Astrocyte of the cerebellum (primary cell): ENCODE measurements around the gene UEVLD.

Experiments
- DNase-seq: peaks from one replicate; pipeline ENCODE4 v3.0.0-alpha.2; 2011; ENCODE audit warnings: low read depth
- H3K4me3 ChIP-seq: 2 replicates; pipeline ENCODE4 v1.5.1; 2011; ENCODE audit warnings: mild to moderate bottlenecking, low read depth, low read length, moderate library complexity
- in situ Hi-C: cut with HindIII; loops from 2 replicates; pipeline ENCODE4 v1.10.0; 2017; ENCODE audit warnings: low sequenced_read_pairs
- TF ChIP-seq, protein P1 (sequence below): IDR thresholded peaks from 2 replicates; pipeline ENCODE4 v1.5.1; 2012; ENCODE audit warnings: low read length, low read depth, moderate library complexity, mild to moderate bottlenecking; ENCODE audit errors: missing control alignments

Gene UEVLD

DNA sequence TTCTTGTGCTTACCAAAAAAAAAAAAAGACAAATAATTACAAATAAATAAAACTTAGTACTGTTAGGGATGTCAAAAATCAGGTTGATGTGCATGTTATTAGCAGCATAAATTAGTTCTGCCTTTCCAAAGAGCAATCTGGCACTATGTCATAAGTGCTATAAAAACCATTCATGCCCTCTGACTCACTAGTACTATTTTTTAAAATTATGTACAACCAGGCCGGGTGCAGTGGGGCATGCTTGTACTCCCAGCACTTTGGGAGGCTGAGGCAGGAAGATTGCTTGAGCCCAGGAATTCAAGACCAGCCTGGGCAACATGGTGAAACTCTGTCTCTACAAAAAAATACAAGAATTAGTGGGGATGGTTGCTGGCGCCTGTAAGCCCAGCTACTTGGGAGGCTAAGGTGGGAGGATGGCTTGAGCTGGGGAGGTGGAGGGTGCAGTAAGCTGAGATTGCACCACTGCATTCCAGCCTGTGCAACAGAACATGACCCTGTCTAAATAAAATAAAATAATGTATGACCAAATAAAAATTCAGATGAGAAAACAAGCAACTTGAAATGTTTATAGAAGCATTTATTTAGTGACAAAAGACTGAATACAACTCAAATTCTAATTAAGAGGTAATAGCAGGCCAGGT is 25.3 kb downstream of the UEVLD start:
- DNase-seq: no peak
- no peak overlapping the region for H3K4me3 ChIP-seq
- in situ Hi-C loops: no loop called here
- TF ChIP-seq, protein P1, sequence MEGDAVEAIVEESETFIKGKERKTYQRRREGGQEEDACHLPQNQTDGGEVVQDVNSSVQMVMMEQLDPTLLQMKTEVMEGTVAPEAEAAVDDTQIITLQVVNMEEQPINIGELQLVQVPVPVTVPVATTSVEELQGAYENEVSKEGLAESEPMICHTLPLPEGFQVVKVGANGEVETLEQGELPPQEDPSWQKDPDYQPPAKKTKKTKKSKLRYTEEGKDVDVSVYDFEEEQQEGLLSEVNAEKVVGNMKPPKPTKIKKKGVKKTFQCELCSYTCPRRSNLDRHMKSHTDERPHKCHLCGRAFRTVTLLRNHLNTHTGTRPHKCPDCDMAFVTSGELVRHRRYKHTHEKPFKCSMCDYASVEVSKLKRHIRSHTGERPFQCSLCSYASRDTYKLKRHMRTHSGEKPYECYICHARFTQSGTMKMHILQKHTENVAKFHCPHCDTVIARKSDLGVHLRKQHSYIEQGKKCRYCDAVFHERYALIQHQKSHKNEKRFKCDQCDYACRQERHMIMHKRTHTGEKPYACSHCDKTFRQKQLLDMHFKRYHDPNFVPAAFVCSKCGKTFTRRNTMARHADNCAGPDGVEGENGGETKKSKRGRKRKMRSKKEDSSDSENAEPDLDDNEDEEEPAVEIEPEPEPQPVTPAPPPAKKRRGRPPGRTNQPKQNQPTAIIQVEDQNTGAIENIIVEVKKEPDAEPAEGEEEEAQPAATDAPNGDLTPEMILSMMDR: no peak

DNA sequence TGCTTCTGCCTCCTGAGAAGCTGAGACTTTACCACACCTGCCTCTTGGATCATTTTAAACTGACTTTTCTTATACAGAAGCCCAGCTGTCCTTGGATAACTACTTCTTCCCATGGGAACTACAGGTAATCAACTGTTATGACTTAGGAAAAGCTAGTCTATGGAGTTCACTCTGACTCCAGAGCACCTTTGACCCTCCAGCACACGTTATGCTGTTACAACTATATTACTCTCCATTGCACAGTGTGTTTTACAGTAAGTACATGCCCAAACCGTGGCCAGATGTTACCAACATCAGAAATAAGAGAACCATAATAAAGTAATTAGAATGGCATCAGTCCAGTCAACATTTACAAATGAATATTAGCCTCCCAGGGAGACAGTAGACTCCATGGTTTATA is 40.5 kb downstream of the UEVLD start:
- TF ChIP-seq, protein P1: no peak
- H3K4me3 ChIP-seq: no peak overlapping the region
- no peak for DNase-seq
- in situ Hi-C loops: no loop called here

DNA sequence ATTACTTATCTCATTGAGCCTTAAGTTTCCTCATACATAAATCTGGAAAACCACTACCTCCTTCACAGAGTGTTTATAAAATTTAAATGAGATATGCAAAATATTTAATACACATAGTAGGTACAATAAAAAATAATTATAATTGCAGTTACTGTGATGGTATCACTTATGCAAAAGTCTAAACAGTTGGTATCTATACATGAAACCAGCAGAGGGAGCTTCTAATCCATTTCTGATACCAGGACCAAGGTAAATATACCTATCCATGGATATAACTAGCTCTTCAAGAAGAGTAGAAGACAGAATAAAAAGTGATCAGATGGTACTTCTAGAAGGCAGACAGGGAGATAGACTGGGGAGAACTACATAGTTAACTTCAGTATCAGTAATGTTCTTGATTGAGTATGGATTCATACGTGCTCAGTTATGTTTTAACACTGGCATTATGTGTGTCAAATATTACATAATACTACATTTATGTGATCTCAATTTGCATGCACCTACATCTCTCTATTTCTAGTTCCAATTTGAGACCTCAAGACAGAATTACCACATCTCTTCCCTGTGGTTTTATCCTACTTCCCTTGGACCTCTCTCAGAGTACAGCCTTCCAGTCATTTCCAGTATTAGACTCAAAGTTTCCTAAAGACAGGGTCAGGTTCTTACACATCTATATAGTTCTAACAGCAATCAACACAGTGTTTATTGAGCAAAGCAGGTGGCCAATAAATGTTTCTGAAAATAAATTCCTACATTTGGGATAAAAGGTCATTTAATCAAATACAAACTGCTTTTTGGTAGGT is 48.1 kb downstream of the UEVLD start:
- in situ Hi-C loops: no loop called here
- no peak overlapping the region for H3K4me3 ChIP-seq
- TF ChIP-seq, protein P1: peak; percentile 36
- DNase-seq: no peak

GRCh38 chr11:18536209-18536608 is 52.3 kb downstream of the UEVLD start:
- DNase-seq: no peak
- in situ Hi-C loops: no loop called here

GRCh38 chr11:18534245-18534644 is 54.3 kb downstream of the UEVLD start:
- TF ChIP-seq, protein P1: no peak
- no peak overlapping the region for H3K4me3 ChIP-seq
- no peak for DNase-seq
- in situ Hi-C loops: no loop called here

More at GRCh38 chr11:18536209-18536608, 52.3 kb downstream of the UEVLD start:
- no peak overlapping the region for H3K4me3 ChIP-seq
- TF ChIP-seq, protein P1: no peak

- DNase-seq: no peak
- H3K4me3 ChIP-seq: no peak overlapping the region
- TF ChIP-seq, protein P1: no peak
- in situ Hi-C loops: no loop called here
Measured at GRCh38 chr11:18533365-18533764, 55.2 kb downstream of the UEVLD start.
